Thyroid gland (tissue), 4 donors: ENCODE data around the gene EFCAB13. TPM values are rescaled to one million over a fixed set of nuclear protein-coding genes. Genes with fewer than 3 reads are reported as not detected.

Experiments
- DNase-seq, 2 donors: peaks; one replicate each; pipeline ENCODE4 v3.0.0-alpha.2; 2019
- H3K27ac ChIP-seq, 3 donors: fragments of 200-600 bp; sonication (generic); 1 replicate in 2 of 3; 2 replicates in 1 of 3; pipeline ENCODE4 v1.5.1; 2016 to 2019; ENCODE audit warnings: mild to moderate bottlenecking in 1 of 3, moderate library complexity in 1 of 3
- H3K27me3 ChIP-seq: fragments of 200-600 bp; sonication (generic); one replicate; pipeline ENCODE4 v1.5.1; 2019
- H3K36me3 ChIP-seq, 2 donors: fragments of 200-600 bp; sonication (generic); one replicate each; pipeline ENCODE4 v1.5.1; 2016 to 2019
- H3K4me1 ChIP-seq, 2 donors: fragments of 200-600 bp; sonication (generic); one replicate each; pipeline ENCODE4 v1.5.1; 2017 to 2019
- H3K4me3 ChIP-seq, 3 donors: fragments of 200-600 bp; sonication (generic); replicated peaks in 1 of 3; 1 replicate in 2 of 3; 2 replicates in 1 of 3; pipeline ENCODE4 v1.5.1; 2016; ENCODE audit warnings: mild to moderate bottlenecking in 1 of 3
- H3K9me3 ChIP-seq: fragments of 200-600 bp; sonication (generic); one replicate; pipeline ENCODE4 v1.5.1; 2017
- POLR2A ChIP-seq, 2 donors: fragments of 450-650 bp; IDR thresholded peaks; one replicate each; pipeline ENCODE4 v1.6.1; 2017; ENCODE audit warnings: antibody characterized with exemption in 2 of 2, mild to moderate bottlenecking in 2 of 2, moderate library complexity in 1 of 2
- WGBS, 2 donors: methylation state at CpG; one replicate each; pipeline ENCODE4 v1.1.5; 2017; 5-methylcytosine and 5-hydroxymethylcytosine counted together
- intact Hi-C: fragments of 100-400 bp; cut with DNase I; formaldehyde crosslinking; loops from one replicate; pipeline ENCODE4 v1.15.1; 2023
- total RNA-seq, 4 donors: library from RNA; depleted of rRNA; stranded (reverse); fragments of >200 nt; gene quantifications; one replicate each; pipeline ENCODE4 v1.2.3, GENCODE V29; 2016
- TF ChIP-seq, protein P1 (sequence below), 6 experiments: fragments of 200-600 bp in 3 of 6; fragments of 450-650 bp in 3 of 6; sonication (generic) in 3 of 6; IDR thresholded peaks; one replicate each; pipeline ENCODE4 v1.5.1; 2016 to 2019; ENCODE audit warnings: antibody characterized with exemption in 6 of 6, mild to moderate bottlenecking in 2 of 6, inconsistent platforms in 1 of 6, moderate library complexity in 1 of 6

Gene EFCAB13
- total RNA-seq, 4 donors from 2014 or later, result 26.5 to 94.1 (median 48.1) TPM

- H3K27ac ChIP-seq, result peak overlapping the region; percentile 99
- peaks cover 9 to 15% of the 10 kb centered on the region in 2 donors for H3K36me3 ChIP-seq
- H3K4me1 ChIP-seq, result peaks cover 61 to 75% of the 10 kb centered on the region in 2 donors
- H3K27me3 ChIP-seq, result no peaks in the 10 kb centered on the region
- no peak for TF ChIP-seq POLR2A (IDR thresholded peaks at IDR 0.05)
- TF ChIP-seq, protein P1, sequence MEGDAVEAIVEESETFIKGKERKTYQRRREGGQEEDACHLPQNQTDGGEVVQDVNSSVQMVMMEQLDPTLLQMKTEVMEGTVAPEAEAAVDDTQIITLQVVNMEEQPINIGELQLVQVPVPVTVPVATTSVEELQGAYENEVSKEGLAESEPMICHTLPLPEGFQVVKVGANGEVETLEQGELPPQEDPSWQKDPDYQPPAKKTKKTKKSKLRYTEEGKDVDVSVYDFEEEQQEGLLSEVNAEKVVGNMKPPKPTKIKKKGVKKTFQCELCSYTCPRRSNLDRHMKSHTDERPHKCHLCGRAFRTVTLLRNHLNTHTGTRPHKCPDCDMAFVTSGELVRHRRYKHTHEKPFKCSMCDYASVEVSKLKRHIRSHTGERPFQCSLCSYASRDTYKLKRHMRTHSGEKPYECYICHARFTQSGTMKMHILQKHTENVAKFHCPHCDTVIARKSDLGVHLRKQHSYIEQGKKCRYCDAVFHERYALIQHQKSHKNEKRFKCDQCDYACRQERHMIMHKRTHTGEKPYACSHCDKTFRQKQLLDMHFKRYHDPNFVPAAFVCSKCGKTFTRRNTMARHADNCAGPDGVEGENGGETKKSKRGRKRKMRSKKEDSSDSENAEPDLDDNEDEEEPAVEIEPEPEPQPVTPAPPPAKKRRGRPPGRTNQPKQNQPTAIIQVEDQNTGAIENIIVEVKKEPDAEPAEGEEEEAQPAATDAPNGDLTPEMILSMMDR (IDR thresholded peaks at IDR 0.05), result no peak
- intact Hi-C loops, result no loop called here
- WGBS, 2 donors, result 70 to 84% methylated on average over 6 of the region's 6 CpGs
- H3K4me3 ChIP-seq, result no peak overlapping the region
- no peaks in the 10 kb centered on the region for H3K9me3 ChIP-seq
- DNase-seq, result peak; percentile 39 to 49
These were observed 42.5 kb upstream of the EFCAB13 start for GRCh38 chr17:47281216-47281615.

DNA sequence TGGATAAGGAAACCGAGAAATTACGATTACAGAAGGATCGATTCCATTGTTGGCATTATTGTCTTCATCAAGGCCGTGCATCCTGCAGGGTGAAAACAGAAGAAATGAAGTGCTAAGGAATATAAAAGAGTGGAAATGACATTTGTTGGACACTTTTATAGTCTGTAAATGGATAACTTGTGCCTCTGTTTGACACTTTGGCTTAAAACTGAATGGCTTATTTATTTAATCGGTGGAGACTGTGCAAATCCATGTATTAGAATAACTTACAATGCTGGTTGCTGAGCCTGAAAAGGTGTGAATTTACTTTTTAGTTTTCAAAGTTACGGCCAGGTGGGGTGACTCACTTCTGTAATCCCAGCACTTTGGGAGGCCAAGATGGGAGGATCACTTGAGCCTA is 38.8 kb upstream of the EFCAB13 start:
- intact Hi-C loops, result no loop called here
- TF ChIP-seq POLR2A (IDR thresholded peaks at IDR 0.05), result no peak
- TF ChIP-seq, protein P1 (IDR thresholded peaks at IDR 0.05), result no peak
- DNase-seq, result no peak
- H3K4me1 ChIP-seq, result peaks cover 43 to 63% of the 10 kb centered on the region in 2 donors
- no peak overlapping the region for H3K4me3 ChIP-seq
- H3K9me3 ChIP-seq, result no peaks in the 10 kb centered on the region
- no peaks in the 10 kb centered on the region for H3K27me3 ChIP-seq
- peaks cover 21 to 23% of the 10 kb centered on the region in 2 donors for H3K36me3 ChIP-seq
- WGBS, 2 donors, result 96 to 97% methylated on average over 6 of the region's 6 CpGs
- H3K27ac ChIP-seq, result peak overlapping the region; percentile 90 to 99 (median 99)

GRCh38 chr17:47286198-47286914 is 37.4 kb upstream of the EFCAB13 start:
- no peak for TF ChIP-seq POLR2A (IDR thresholded peaks at IDR 0.05)
- TF ChIP-seq, protein P1 (IDR thresholded peaks at IDR 0.05), result no peak
- no peaks in the 10 kb centered on the region for H3K27me3 ChIP-seq
- H3K27ac ChIP-seq, result peak overlapping the region; percentile 89 to 99 (median 90)
- peaks cover 34 to 37% of the 10 kb centered on the region in 2 donors for H3K36me3 ChIP-seq
- H3K9me3 ChIP-seq, result no peaks in the 10 kb centered on the region
- H3K4me1 ChIP-seq, result peaks cover 30 to 49% of the 10 kb centered on the region in 2 donors
- whole genome bisulfite sequencing, 2 donors, result 79 to 82% methylated on average over 6 of the region's 6 CpGs
- H3K4me3 ChIP-seq, result no peak overlapping the region
- intact Hi-C loops, result no loop called here
- no peak for DNase-seq

DNA sequence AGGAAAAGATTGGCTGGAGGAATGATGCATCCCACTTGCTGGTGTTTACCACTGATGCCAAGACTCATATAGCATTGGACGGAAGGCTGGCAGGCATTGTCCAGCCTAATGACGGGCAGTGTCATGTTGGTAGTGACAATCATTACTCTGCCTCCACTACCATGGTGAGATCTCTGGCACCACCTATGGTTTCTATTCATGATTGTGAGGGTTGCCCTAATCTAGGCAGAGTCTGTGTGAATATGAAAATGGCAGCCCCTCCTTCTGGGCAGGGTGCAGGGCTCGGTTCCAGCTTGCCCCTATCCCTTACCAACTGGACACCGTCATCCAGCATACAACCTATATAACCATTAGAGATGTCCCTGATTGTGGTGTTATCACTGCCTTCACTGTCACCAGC is 36.7 kb upstream of the EFCAB13 start:
- peaks cover 39 to 43% of the 10 kb centered on the region in 2 donors for H3K36me3 ChIP-seq
- TF ChIP-seq POLR2A (IDR thresholded peaks at IDR 0.05), result no peak
- TF ChIP-seq, protein P1 (IDR thresholded peaks at IDR 0.05), result no peak
- H3K27ac ChIP-seq, result peak overlapping the region; percentile 89 to 99 (median 90)
- peaks cover 22 to 42% of the 10 kb centered on the region in 2 donors for H3K4me1 ChIP-seq
- no peaks in the 10 kb centered on the region for H3K27me3 ChIP-seq
- DNase-seq, result no peak
- no peak overlapping the region for H3K4me3 ChIP-seq
- intact Hi-C loops, result no loop called here
- WGBS, 2 donors, result 93 to 95% methylated on average over 4 of the region's 4 CpGs
- no peaks in the 10 kb centered on the region for H3K9me3 ChIP-seq

DNA sequence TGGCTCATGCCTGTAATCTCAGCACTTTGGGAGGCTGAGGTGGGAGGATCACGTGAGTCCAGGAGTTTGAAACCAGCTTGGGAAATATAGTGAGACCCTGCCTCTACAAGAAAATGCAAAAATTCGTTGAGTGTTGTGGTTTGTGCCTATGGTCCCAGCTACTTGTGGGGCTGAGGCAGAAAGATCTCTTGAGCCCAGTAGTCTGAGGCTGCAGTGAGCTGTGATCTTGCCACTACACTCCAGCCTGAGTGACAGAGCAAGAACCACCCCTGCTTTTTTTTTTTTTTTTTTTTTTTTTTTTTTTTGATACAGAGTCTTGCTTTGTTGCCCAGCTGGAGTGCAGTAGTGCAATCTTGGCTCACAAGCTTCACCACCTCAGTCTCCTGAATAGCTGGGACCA is 36.1 kb upstream of the EFCAB13 start:
- peaks cover 18 to 37% of the 10 kb centered on the region in 2 donors for H3K4me1 ChIP-seq
- no peaks in the 10 kb centered on the region for H3K9me3 ChIP-seq
- TF ChIP-seq, protein P1 (IDR thresholded peaks at IDR 0.05), result no peak
- TF ChIP-seq POLR2A (IDR thresholded peaks at IDR 0.05), result peak in 1 of 2 donors; percentile 57
- intact Hi-C loops, result no loop called here
- H3K36me3 ChIP-seq, result peaks cover 42 to 49% of the 10 kb centered on the region in 2 donors
- peak; percentile 65 to 69 for DNase-seq
- 53 to 68% methylated on average over 2 of the region's 2 CpGs for WGBS, 2 donors
- H3K4me3 ChIP-seq, result no peak overlapping the region
- H3K27ac ChIP-seq, result peak overlapping the region; percentile 89 to 99 (median 90)
- no peaks in the 10 kb centered on the region for H3K27me3 ChIP-seq
